ENCODE measurements around the gene CENPO.

CENPO gene

GRCh38 chr2:24747299-24747698 is 45.9 kb upstream of the CENPO start:
- TF ChIP-seq TEAD4 (IDR thresholded peaks at IDR 0.05): no peak
- TF ChIP-seq TAF1 (IDR thresholded peaks at IDR 0.05; ENCODE audit: low read depth): no peak
- no peak for TF ChIP-seq REST (IDR thresholded peaks at IDR 0.05; ENCODE audit: low read depth)
- no peak for TF ChIP-seq NFIC (IDR thresholded peaks at IDR 0.05)
- TF ChIP-seq EP300 (IDR thresholded peaks at IDR 0.05; ENCODE audit: borderline replicate concordance): no peak
- no peak for TF ChIP-seq YY1 (IDR thresholded peaks at IDR 0.05; ENCODE audit: low read depth)
- no peak for TF ChIP-seq USF1 (IDR thresholded peaks at IDR 0.05)
- TF ChIP-seq MAX (IDR thresholded peaks at IDR 0.05): no peak
- no peak for TF ChIP-seq CREB1 (IDR thresholded peaks at IDR 0.05; ENCODE audit: low read depth)
- TF ChIP-seq CEBPB (IDR thresholded peaks at IDR 0.05): no peak
- no peak for TF ChIP-seq FOXM1 (IDR thresholded peaks at IDR 0.05; ENCODE audit: borderline replicate concordance, low read depth)
- no peak for TF ChIP-seq ZBTB7A (IDR thresholded peaks at IDR 0.05; ENCODE audit: low read depth)
- TF ChIP-seq EGR1 (IDR thresholded peaks at IDR 0.05): no peak
- no peak for TF ChIP-seq TCF12 (IDR thresholded peaks at IDR 0.05; ENCODE audit: low read depth)
- TF ChIP-seq RAD21 (IDR thresholded peaks at IDR 0.05; ENCODE audit: low read depth): no peak

- TF ChIP-seq TAF1 (IDR thresholded peaks at IDR 0.05; ENCODE audit: low read depth): no peak
Observed at GRCh38 chr2:24749069-24749691, 44.0 kb upstream of the CENPO start.

- TF ChIP-seq USF1 (IDR thresholded peaks at IDR 0.05) (no peak), TAF1 (IDR thresholded peaks at IDR 0.05; ENCODE audit: low read depth) (no peak), CREB1 (IDR thresholded peaks at IDR 0.05; ENCODE audit: low read depth) (no peak), FOXM1 (IDR thresholded peaks at IDR 0.05; ENCODE audit: borderline replicate concordance, low read depth) (no peak), EGR1 (IDR thresholded peaks at IDR 0.05) (no peak), EP300 (IDR thresholded peaks at IDR 0.05; ENCODE audit: borderline replicate concordance) (no peak), CEBPB (IDR thresholded peaks at IDR 0.05) (no peak), RAD21 (IDR thresholded peaks at IDR 0.05; ENCODE audit: low read depth) (no peak), NFIC (IDR thresholded peaks at IDR 0.05) (no peak), REST (IDR thresholded peaks at IDR 0.05; ENCODE audit: low read depth) (no peak), TCF12 (IDR thresholded peaks at IDR 0.05; ENCODE audit: low read depth) (no peak), YY1 (IDR thresholded peaks at IDR 0.05; ENCODE audit: low read depth) (no peak), MAX (IDR thresholded peaks at IDR 0.05) (no peak)
Observed at GRCh38 chr2:24754985-24755705, 38.1 kb upstream of the CENPO start.

GRCh38 chr2:24756789-24757188 is 36.4 kb upstream of the CENPO start:
- TF ChIP-seq CREB1 (IDR thresholded peaks at IDR 0.05; ENCODE audit: low read depth) (no peak), EGR1 (IDR thresholded peaks at IDR 0.05) (no peak), FOXM1 (IDR thresholded peaks at IDR 0.05; ENCODE audit: borderline replicate concordance, low read depth) (no peak), NFIC (IDR thresholded peaks at IDR 0.05) (no peak), EP300 (IDR thresholded peaks at IDR 0.05; ENCODE audit: borderline replicate concordance) (no peak)

- TF ChIP-seq EP300 (IDR thresholded peaks at IDR 0.05; ENCODE audit: borderline replicate concordance) (no peak), TCF12 (IDR thresholded peaks at IDR 0.05; ENCODE audit: low read depth) (no peak), USF1 (IDR thresholded peaks at IDR 0.05) (no peak), YY1 (IDR thresholded peaks at IDR 0.05; ENCODE audit: low read depth) (no peak), TAF1 (IDR thresholded peaks at IDR 0.05; ENCODE audit: low read depth) (no peak), EGR1 (IDR thresholded peaks at IDR 0.05) (no peak), TEAD4 (IDR thresholded peaks at IDR 0.05) (no peak), NFIC (IDR thresholded peaks at IDR 0.05) (no peak), ZBTB7A (IDR thresholded peaks at IDR 0.05; ENCODE audit: low read depth) (no peak), RAD21 (IDR thresholded peaks at IDR 0.05; ENCODE audit: low read depth) (no peak), CREB1 (IDR thresholded peaks at IDR 0.05; ENCODE audit: low read depth) (no peak)
Observed at GRCh38 chr2:24761866-24762265, 31.4 kb upstream of the CENPO start.

Data from Ishikawa (cell line).